Panc1 (cell line): ENCODE data around the gene HEATR3. TPM values are rescaled to one million over a fixed set of nuclear protein-coding genes. Genes with fewer than 3 reads are reported as not detected.

Source experiments
- ATAC-seq: fragments of 200-7000 bp; cut with Tn5 transposase; 2 replicates; pipeline ENCODE4 v1.9.1; 2020; ENCODE audit warnings: mild to moderate bottlenecking, moderate library complexity
- BruUV-seq: library from RNA; stranded (reverse); fragments of 400-500 nt; replicated peaks from 2 replicates; lab custom pipeline; 2021; lab: Mats Ljungman, UMichigan
- CTCF ChIA-PET: fragments of 300-600 bp; sonication (Branson Sonifier 250); formaldehyde crosslinking; loops from one replicate; lab custom pipeline; 2022; ENCODE audit warnings: antibody characterized with exemption; lab: Charles Lee
- POLR2A ChIA-PET: fragments of 300-600 bp; sonication (Branson Sonifier 250); formaldehyde crosslinking; loops from one replicate; lab custom pipeline; 2022; ENCODE audit warnings: antibody characterized with exemption; lab: Charles Lee
- DNase-seq: peaks from one replicate; pipeline ENCODE4 v3.0.0-alpha.2; 2010; ENCODE audit warnings: low read depth, low spot score
- H3K27ac ChIP-seq: 2 replicates; pipeline ENCODE4 v1.5.1; 2011; ENCODE audit warnings: mild to moderate bottlenecking, low read length, inconsistent platforms
- H3K27me3 ChIP-seq: fragments of 200-500 bp; sonication (Bioruptor generic); 2 replicates; pipeline ENCODE4 v1.6.0; 2014; ENCODE audit warnings: low read length, inconsistent platforms; ENCODE audit not compliant: control insufficient read depth, insufficient read depth
- H3K36me3 ChIP-seq: fragments of 200-500 bp; sonication (Bioruptor generic); 2 replicates; pipeline ENCODE4 v1.5.1; 2014; ENCODE audit warnings: inconsistent platforms, mild to moderate bottlenecking, low read length, moderate library complexity; ENCODE audit not compliant: control insufficient read depth, insufficient read depth
- H3K4me1 ChIP-seq: 2 replicates; pipeline ENCODE4 v1.5.1; 2011; ENCODE audit warnings: inconsistent platforms, mild to moderate bottlenecking, low read length, moderate library complexity; ENCODE audit not compliant: control insufficient read depth, insufficient read depth
- H3K4me3 ChIP-seq, 2 experiments: 2 replicates each; pipeline ENCODE4 v1.5.1; 2011 to 2012; ENCODE audit warnings: low read depth in 2 of 2, low read length in 2 of 2, mild to moderate bottlenecking in 2 of 2, inconsistent platforms in 1 of 2, moderate library complexity in 1 of 2
- H3K9me3 ChIP-seq: fragments of 200-500 bp; sonication (Bioruptor generic); 2 replicates; pipeline ENCODE4 v1.5.1; 2014; ENCODE audit warnings: low read depth, mild to moderate bottlenecking, inconsistent platforms, low read length, moderate library complexity; ENCODE audit not compliant: control insufficient read depth, insufficient read depth
- POLR2AphosphoS5 ChIP-seq: IDR thresholded peaks from 2 replicates; pipeline ENCODE4 v1.6.1; 2012; ENCODE audit warnings: mild to moderate bottlenecking, low read depth, low read length, moderate library complexity
- REST ChIP-seq, 2 experiments: IDR thresholded peaks; 2 replicates each; pipeline ENCODE4 v1.6.1; 2011 to 2012; ENCODE audit warnings: low read depth in 2 of 2, control low read depth in 1 of 2, low read length in 1 of 2, mild to moderate bottlenecking in 1 of 2, moderate library complexity in 1 of 2; ENCODE audit not compliant: insufficient read depth in 1 of 2
- SIN3A ChIP-seq: IDR thresholded peaks from 2 replicates; pipeline ENCODE4 v1.6.1; 2012; ENCODE audit warnings: low read depth, mild to moderate bottlenecking, low read length, moderate library complexity, borderline replicate concordance; ENCODE audit not compliant: insufficient read depth
- TCF7L2 ChIP-seq: IDR thresholded peaks from 2 replicates; pipeline ENCODE4 v1.6.1; 2011; ENCODE audit warnings: mild to moderate bottlenecking, low read depth, low read length, inconsistent platforms
- in situ Hi-C: cut with HindIII; loops from 2 replicates; pipeline ENCODE4 v1.10.0; 2016; ENCODE audit warnings: low sequenced_read_pairs, low pct_unique_long_range_greater_than_20kb
- intact Hi-C: fragments of 100-400 bp; cut with micrococcal nuclease; formaldehyde crosslinking; loops from one replicate; pipeline ENCODE4 v1.10.0; 2022; ENCODE audit not compliant: unreplicated experiment
- total RNA-seq: library from RNA; stranded (reverse); gene quantifications from one replicate; pipeline ENCODE4 v1.2.1, GENCODE V29; 2021; ENCODE audit not compliant: unreplicated experiment
- TF ChIP-seq, protein P1 (sequence below): fragments of 450-650 bp; IDR thresholded peaks from 2 replicates; pipeline ENCODE4 v1.5.1; 2017; ENCODE audit warnings: mild to moderate bottlenecking

HEATR3 gene
- total RNA-seq, 1 experiment from 2014 or later = 18.6 TPM

DNA sequence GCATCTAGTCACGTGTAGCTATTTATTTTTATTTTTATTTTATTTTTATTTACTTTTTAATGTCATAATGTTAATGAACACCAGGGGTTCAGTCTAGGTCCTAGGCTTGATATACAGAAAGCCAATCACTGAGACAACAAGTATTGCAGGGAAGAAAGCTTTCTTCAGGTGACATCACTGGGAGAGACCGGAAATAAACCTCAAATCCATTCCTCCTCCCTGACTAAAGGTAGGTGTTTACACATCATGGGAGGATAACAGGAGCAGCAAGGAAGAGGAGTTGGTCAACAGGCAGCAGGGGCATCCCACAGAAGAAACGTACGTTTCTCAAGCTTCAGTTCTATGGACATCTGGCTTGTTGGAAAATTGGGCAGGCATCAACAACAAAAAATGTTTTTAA is 9.5 kb upstream of the HEATR3 start:
- H3K27me3 ChIP-seq = no peaks in the 10 kb centered on the region
- H3K36me3 ChIP-seq = no peaks in the 10 kb centered on the region
- POLR2A ChIA-PET = no interaction called here
- no peak for TF ChIP-seq REST (IDR thresholded peaks at IDR 0.05; ENCODE audit: insufficient read depth in 1 of 2, low read depth in 2 of 2, low read length in 1 of 2)
- TF ChIP-seq, protein P1, sequence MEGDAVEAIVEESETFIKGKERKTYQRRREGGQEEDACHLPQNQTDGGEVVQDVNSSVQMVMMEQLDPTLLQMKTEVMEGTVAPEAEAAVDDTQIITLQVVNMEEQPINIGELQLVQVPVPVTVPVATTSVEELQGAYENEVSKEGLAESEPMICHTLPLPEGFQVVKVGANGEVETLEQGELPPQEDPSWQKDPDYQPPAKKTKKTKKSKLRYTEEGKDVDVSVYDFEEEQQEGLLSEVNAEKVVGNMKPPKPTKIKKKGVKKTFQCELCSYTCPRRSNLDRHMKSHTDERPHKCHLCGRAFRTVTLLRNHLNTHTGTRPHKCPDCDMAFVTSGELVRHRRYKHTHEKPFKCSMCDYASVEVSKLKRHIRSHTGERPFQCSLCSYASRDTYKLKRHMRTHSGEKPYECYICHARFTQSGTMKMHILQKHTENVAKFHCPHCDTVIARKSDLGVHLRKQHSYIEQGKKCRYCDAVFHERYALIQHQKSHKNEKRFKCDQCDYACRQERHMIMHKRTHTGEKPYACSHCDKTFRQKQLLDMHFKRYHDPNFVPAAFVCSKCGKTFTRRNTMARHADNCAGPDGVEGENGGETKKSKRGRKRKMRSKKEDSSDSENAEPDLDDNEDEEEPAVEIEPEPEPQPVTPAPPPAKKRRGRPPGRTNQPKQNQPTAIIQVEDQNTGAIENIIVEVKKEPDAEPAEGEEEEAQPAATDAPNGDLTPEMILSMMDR = no peak
- no peak for TF ChIP-seq TCF7L2
- no peak for TF ChIP-seq POLR2AphosphoS5
- no peak for TF ChIP-seq SIN3A
- H3K4me3 ChIP-seq = no peak overlapping the region
- in situ Hi-C loops (no loop called here), intact Hi-C loops (no loop called here)
- H3K4me1 ChIP-seq = no peaks in the 10 kb centered on the region
- H3K27ac ChIP-seq = no peak overlapping the region
- DNase-seq (no peak), ATAC-seq (no peak)
- CTCF ChIA-PET = no interaction called here
- no TSS peak for BruUV-seq
- H3K9me3 ChIP-seq = no peaks in the 10 kb centered on the region

DNA sequence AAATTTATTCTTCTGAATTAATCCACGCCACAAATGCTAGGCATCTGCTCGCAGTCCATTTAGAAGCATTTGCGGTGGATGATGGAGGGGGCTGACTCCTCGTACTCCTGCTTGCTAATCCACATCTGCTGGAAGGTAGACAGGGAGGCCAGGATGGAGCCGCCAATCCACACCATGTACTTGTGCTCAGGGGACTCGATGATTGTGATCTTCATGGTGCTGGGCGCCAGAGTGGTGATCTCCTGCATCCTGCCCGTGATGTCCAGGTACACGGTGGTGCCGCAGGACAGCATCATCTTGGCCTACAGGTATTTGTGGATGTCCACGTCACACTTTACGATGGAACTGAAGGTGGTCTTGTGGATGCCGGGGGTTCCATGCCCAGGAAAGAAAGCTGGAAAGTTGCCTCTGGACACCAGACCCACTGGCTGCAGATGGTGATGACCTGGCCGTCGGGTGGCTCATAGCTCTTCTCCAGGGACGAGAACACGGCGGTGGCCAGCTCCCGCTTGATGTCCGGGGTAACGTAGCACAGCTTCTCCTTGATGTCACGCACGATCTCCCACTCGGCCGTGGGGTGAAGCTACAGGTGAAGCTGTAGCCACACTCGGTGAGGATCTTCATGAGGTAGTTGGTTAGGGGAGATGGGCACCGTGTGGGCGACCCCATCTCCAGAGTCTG is 7.5 kb upstream of the HEATR3 start:
- ChIA-PET POLR2A (no interaction called here), CTCF (no interaction called here)
- Histone ChIP-seq H3K36me3 (no peaks in the 10 kb centered on the region), H3K9me3 (no peaks in the 10 kb centered on the region), H3K27me3 (no peaks in the 10 kb centered on the region), H3K4me1 (no peaks in the 10 kb centered on the region), H3K4me3 (no peak overlapping the region), H3K27ac (no peak overlapping the region)
- DNase-seq = no peak
- ATAC-seq = no peak
- intact Hi-C loops = no loop called here
- BruUV-seq = no TSS peak
- TF ChIP-seq POLR2AphosphoS5 = no peak
- TF ChIP-seq, protein P1 = no peak
- no peak for TF ChIP-seq TCF7L2
- no peak for TF ChIP-seq SIN3A
- no peak for TF ChIP-seq REST (IDR thresholded peaks at IDR 0.05; ENCODE audit: insufficient read depth in 1 of 2, low read depth in 2 of 2, low read length in 1 of 2)
- in situ Hi-C loops = no loop called here
